ENCODE results near the gene ZC3HAV1L.
"Not testable (repeated sequence)": the region's sequence is repeated elsewhere in the genome, so short reads cannot be mapped to it uniquely, and the experiment has no call there.

The ZC3HAV1L gene

DNA sequence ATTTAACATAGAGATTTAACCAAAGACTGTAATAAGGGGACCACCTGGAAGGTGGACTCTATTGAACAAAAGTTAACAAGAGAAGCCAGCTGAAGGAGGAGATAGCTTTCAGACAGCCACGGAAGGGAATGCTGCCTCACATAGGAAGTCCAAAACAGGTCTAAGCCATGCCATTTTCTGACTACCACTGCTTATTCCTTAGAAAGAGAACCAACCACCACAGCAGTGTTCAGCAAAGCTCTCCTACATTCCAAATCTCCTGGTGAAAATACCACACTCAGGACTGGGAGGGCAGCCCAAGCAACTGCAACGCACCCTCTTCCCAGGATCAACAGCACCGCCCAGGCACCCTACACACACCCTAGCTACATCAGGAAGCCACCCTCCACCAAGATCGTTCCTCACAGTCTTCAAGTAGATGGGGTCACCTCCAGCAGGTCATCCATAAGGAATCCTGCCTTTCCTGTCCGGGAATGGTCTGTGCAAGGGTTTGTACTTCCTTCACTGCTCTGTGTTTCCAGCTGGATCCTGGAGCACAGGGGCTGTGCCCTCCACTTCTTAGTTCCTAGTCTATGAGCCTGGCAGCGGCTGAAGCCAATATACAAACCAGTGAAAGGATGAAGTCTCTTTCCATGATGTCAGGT, 57.2 kb downstream of the ZC3HAV1L start:
- Histone ChIP-seq H3K9me2 (ENCODE audit: low read depth, low read length) (no peaks in the 10 kb centered on the region), H3F3A (ENCODE audit: insufficient read depth, low read length) (no peaks in the 10 kb centered on the region), H4K20me1 (ENCODE audit: insufficient read depth, low read length) (no peaks in the 10 kb centered on the region), H3K79me2 (ENCODE audit: insufficient read depth, low read length) (no peaks in the 10 kb centered on the region), H3K27me3 (ENCODE audit: insufficient read depth, low read length) (peaks cover 7% of the 10 kb centered on the region; the same call in 1 of the 2 replicates), H2AFZ (ENCODE audit: low read length) (no peak overlapping the region), H3K9me3 (ENCODE audit: low read length) (no peaks in the 10 kb centered on the region), H3K27ac (ENCODE audit: low read depth, low read length, poor library complexity, severe bottlenecking) (no peak overlapping the region), H3K36me3 (ENCODE audit: insufficient read depth, low read length) (no peaks in the 10 kb centered on the region), H3K4me1 (ENCODE audit: insufficient read depth, low read length, severe bottlenecking) (peaks cover 9% of the 10 kb centered on the region), H3K4me2 (ENCODE audit: low read length) (no peak overlapping the region), H3K4me3 (ENCODE audit: low read depth, low read length, poor library complexity, severe bottlenecking) (no peak overlapping the region), H3K9ac (ENCODE audit: low read length) (no peak overlapping the region)
- no peak for TF ChIP-seq EZH2 (IDR thresholded peaks at IDR 0.05; ENCODE audit: borderline replicate concordance, low read length)
- TF ChIP-seq, protein P1, sequence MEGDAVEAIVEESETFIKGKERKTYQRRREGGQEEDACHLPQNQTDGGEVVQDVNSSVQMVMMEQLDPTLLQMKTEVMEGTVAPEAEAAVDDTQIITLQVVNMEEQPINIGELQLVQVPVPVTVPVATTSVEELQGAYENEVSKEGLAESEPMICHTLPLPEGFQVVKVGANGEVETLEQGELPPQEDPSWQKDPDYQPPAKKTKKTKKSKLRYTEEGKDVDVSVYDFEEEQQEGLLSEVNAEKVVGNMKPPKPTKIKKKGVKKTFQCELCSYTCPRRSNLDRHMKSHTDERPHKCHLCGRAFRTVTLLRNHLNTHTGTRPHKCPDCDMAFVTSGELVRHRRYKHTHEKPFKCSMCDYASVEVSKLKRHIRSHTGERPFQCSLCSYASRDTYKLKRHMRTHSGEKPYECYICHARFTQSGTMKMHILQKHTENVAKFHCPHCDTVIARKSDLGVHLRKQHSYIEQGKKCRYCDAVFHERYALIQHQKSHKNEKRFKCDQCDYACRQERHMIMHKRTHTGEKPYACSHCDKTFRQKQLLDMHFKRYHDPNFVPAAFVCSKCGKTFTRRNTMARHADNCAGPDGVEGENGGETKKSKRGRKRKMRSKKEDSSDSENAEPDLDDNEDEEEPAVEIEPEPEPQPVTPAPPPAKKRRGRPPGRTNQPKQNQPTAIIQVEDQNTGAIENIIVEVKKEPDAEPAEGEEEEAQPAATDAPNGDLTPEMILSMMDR (IDR thresholded peaks at IDR 0.05; ENCODE audit: low read length) = no peak

DNA sequence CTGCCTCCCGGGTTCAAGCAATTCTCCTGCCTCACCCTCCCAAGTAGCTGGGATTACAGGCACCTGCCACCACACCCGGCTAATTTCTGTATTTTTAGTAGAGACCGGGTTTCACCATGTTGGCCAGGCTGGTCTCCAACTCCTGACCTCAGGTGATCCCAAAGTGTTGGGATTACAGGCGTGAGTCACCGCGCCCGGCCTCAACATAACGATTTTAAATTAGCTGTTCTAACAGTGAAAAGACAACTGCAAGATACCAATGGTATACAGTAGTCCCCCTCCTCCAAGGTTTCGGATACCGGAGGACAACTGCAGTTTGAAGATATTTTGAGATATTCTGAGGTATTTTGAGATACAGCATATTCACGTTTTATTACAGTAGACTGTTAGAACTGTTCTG, 59.7 kb downstream of the ZC3HAV1L start:
- not testable (repeated sequence) for H3K9me3 ChIP-seq (ENCODE audit: low read length); H3F3A ChIP-seq (ENCODE audit: insufficient read depth, low read length); H3K9ac ChIP-seq (ENCODE audit: low read length); H3K4me2 ChIP-seq (ENCODE audit: low read length); H3K79me2 ChIP-seq (ENCODE audit: insufficient read depth, low read length); H2AFZ ChIP-seq (ENCODE audit: low read length); H3K27me3 ChIP-seq (ENCODE audit: insufficient read depth, low read length); H3K36me3 ChIP-seq (ENCODE audit: insufficient read depth, low read length); H3K4me1 ChIP-seq (ENCODE audit: insufficient read depth, low read length, severe bottlenecking); H4K20me1 ChIP-seq (ENCODE audit: insufficient read depth, low read length); H3K27ac ChIP-seq (ENCODE audit: low read depth, low read length, poor library complexity, severe bottlenecking); H3K9me2 ChIP-seq (ENCODE audit: low read depth, low read length); H3K4me3 ChIP-seq (ENCODE audit: low read depth, low read length, poor library complexity, severe bottlenecking)

All from OCI-LY1 (cell line).